Stimulated activated CD4-positive, alpha-beta T cell treated with anti-CD3 and anti-CD28 coated beads, Interleukin-1b, Interleukin-23, amount 100 ng/mL, for 24 hours (primary cell): ENCODE data around the gene DENND2D.

ENCODE experiments used
- DNase-seq, 4 experiments: peaks; one replicate each; pipeline ENCODE4 v3.0.0-alpha.2; 2020; ENCODE audit warnings: low read depth in 4 of 4, low spot score in 1 of 4

Gene DENND2D

GRCh38 chr1:111182052-111182451 is 18.4 kb downstream of the DENND2D start:
- DNase-seq = no peak

- DNase-seq = no peak
Measured at GRCh38 chr1:111179968-111180533, 20.4 kb downstream of the DENND2D start.

- no peak for DNase-seq
Measured at GRCh38 chr1:111176678-111177077, 23.8 kb downstream of the DENND2D start.

- DNase-seq = no peak
Measured at GRCh38 chr1:111175349-111175748, 25.1 kb downstream of the DENND2D start.

GRCh38 chr1:111174070-111174469 is 26.4 kb downstream of the DENND2D start:
- no peak for DNase-seq

GRCh38 chr1:111172463-111172862 is 28.0 kb downstream of the DENND2D start:
- DNase-seq = no peak

- DNase-seq = no peak
Measured at GRCh38 chr1:111164151-111164550, 36.3 kb downstream of the DENND2D start.

GRCh38 chr1:111163363-111163762 is 37.1 kb downstream of the DENND2D start:
- DNase-seq = no peak

- DNase-seq = no peak
Measured at GRCh38 chr1:111162488-111162880, 38.0 kb downstream of the DENND2D start.

- no peak for DNase-seq
Measured at GRCh38 chr1:111161843-111162487, 38.5 kb downstream of the DENND2D start.

- no peak for DNase-seq
Measured at GRCh38 chr1:111157431-111157830, 43.0 kb downstream of the DENND2D start.

- no peak for DNase-seq
Measured at GRCh38 chr1:111154021-111154999, 46.1 kb downstream of the DENND2D start.

- DNase-seq = no peak
Measured at GRCh38 chr1:111151838-111152237, 48.6 kb downstream of the DENND2D start.

- DNase-seq = no peak
Measured at GRCh38 chr1:111148376-111148881, 52.0 kb downstream of the DENND2D start.

- DNase-seq = no peak
Measured at GRCh38 chr1:111147948-111148347, 52.5 kb downstream of the DENND2D start.

- no peak for DNase-seq
Measured at GRCh38 chr1:111145963-111146768, 54.3 kb downstream of the DENND2D start.

GRCh38 chr1:111145542-111145941 is 54.9 kb downstream of the DENND2D start:
- no peak for DNase-seq

GRCh38 chr1:111142356-111142975 is 58.0 kb downstream of the DENND2D start:
- no peak for DNase-seq

- DNase-seq = no peak
Measured at GRCh38 chr1:111141245-111142220, 58.9 kb downstream of the DENND2D start.

GRCh38 chr1:111140680-111140967 is 59.8 kb downstream of the DENND2D start:
- DNase-seq = no peak
